ENCODE results near the gene PCDHB13.
A peak's percentile ranks its signal among the peaks of the same experiment; 100 is the strongest.
"Not testable (repeated sequence)": the region's sequence is repeated elsewhere in the genome, so short reads cannot be mapped to it uniquely, and the experiment has no call there.

Gene PCDHB13

DNA sequence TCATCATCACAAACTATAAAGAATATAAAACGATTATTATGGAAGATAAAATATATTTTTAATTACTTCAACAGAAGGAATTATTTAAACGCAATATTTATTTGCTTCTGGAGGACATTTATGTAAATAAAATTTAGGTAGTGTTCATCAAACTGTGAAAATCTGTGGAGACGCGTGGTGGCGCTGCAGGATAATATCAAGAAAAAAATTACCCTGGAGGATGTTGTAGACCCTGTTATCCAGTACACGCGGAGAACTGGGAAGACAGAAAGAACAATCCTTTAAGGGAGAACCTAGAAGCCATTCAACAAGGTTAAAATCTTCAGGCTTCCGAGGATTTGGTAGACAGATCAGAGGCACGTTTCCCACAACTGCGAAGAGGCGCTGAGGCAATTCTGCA, 5.2 kb upstream of the PCDHB13 start, which contains the start of gene PCDHB12:
Gene PCDHB12, plus strand, starts transcription at position 242 of the 400 bp plus-strand sequence. CDS start 189 bp downstream, outside the sequence.
- no peak for DNase-seq

DNA sequence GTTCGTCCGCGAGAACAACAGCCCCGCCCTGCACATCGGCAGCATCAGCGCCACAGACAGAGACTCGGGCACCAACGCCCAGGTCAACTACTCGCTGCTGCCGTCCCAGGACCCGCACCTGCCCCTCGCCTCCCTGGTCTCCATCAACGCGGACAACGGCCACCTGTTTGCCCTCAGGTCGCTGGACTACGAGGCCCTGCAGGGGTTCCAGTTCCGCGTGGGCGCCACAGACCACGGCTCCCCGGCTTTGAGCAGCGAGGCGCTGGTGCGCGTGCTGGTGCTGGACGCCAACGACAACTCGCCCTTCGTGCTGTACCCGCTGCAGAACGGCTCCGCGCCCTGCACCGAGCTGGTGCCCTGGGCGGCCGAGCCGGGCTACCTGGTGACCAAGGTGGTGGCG, 3.4 kb upstream of the PCDHB13 start:
- DNase-seq: not testable (repeated sequence)

DNA sequence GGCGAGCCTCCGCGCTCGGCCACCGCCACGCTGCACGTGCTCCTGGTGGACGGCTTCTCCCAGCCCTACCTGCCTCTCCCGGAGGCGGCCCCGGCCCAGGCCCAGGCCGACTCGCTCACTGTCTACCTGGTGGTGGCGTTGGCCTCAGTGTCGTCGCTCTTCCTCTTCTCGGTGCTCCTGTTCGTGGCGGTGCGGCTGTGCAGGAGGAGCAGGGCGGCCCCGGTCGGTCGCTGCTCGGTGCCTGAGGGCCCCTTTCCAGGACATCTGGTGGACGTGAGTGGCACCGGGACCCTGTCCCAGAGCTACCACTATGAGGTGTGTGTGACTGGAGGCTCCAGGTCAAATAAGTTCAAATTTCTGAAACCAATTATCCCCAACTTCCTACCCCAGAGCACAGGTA, 2.9 kb upstream of the PCDHB13 start:
- not testable (repeated sequence) for DNase-seq

DNA sequence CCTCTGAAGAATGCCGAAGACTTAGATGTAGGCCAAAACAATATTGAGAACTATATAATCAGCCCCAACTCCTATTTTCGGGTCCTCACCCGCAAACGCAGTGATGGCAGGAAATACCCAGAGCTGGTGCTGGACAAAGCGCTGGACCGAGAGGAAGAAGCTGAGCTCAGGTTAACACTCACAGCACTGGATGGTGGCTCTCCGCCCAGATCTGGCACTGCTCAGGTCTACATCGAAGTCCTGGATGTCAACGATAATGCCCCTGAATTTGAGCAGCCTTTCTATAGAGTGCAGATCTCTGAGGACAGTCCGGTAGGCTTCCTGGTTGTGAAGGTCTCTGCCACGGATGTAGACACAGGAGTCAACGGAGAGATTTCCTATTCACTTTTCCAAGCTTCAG, 864 bp downstream of the PCDHB13 start:
- not testable (repeated sequence) for DNase-seq

DNA sequence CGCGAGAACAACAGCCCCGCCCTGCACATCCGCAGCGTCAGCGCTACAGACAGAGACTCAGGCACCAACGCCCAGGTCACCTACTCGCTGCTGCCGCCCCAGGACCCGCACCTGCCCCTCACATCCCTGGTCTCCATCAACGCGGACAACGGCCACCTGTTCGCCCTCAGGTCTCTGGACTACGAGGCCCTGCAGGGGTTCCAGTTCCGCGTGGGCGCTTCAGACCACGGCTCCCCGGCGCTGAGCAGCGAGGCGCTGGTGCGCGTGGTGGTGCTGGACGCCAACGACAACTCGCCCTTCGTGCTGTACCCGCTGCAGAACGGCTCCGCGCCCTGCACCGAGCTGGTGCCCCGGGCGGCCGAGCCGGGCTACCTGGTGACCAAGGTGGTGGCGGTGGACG, 1.8 kb downstream of the PCDHB13 start:
- DNase-seq: not testable (repeated sequence)

DNA sequence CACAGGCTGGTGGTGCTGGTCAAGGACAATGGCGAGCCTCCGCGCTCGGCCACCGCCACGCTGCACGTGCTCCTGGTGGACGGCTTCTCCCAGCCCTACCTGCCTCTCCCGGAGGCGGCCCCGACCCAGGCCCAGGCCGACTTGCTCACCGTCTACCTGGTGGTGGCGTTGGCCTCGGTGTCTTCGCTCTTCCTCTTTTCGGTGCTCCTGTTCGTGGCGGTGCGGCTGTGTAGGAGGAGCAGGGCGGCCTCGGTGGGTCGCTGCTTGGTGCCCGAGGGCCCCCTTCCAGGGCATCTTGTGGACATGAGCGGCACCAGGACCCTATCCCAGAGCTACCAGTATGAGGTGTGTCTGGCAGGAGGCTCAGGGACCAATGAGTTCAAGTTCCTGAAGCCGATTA, 2.3 kb downstream of the PCDHB13 start:
- DNase-seq: not testable (repeated sequence)

DNA sequence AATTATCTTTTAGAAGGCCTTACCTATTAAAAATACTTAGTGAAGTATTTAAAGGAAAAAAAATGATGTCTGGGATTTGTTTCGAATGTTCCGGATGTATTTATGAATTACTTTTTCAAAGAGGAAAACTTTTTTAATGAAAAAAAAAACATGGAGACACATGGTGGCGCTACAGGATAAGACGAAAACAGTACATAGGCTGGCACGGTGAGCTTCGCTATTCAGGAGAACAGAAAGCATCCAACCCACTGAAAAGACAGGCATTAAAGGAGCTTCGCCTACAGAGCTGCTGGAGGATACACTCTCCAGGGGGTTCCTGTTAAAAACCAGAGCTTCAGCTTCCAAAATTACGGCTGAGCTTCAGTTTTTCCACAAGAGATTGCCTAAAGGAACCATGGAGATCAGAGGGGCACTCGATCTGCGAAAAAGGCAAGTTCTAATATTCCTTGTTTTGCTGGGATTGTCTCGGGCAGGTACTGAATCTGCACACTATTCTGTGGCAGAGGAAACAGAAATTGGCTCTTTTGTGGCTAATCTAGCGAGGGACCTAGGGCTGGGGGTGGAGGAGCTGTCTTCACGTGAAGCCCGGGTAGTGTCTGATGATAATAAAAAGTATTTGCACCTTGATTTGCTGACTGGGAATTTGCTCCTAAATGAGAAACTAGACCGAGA, 9.5 kb downstream of the PCDHB13 start, which contains the start of gene PCDHB14:
Gene PCDHB14, plus strand, starts transcription at position 232 of the 672 bp plus-strand sequence. Its CDS starts 163 bp downstream, at position 395.
- peak in 1 of 2 experiments; percentile 16 for DNase-seq

DNA sequence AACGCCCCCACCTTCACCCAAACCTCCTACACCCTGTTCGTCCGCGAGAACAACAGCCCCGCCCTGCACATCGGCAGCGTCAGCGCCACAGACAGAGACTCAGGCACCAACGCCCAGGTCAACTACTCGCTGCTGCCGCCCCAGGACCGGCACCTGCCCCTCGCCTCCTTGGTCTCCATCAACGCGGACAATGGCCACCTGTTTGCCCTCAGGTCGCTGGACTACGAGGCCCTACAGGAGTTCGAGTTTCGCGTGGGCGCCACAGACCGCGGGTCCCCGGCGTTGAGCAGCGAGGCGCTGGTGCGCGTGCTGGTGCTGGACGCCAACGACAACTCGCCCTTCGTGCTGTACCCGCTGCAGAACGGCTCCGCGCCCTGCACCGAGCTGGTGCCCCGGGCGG, 11.1 kb downstream of the PCDHB13 start:
- not testable (repeated sequence) for DNase-seq

DNA sequence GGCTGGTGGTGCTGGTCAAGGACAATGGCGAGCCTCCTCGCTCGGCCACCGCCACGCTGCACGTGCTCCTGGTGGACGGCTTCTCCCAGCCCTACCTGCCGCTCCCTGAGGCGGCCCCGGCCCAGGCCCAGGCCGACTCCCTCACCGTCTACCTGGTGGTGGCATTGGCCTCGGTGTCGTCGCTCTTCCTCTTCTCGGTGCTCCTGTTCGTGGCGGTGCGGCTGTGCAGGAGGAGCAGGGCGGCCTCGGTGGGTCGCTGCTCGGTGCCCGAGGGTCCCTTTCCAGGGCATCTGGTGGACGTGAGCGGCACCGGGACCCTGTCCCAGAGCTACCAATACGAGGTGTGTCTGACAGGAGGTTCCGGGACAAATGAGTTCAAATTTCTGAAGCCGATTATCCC, 11.7 kb downstream of the PCDHB13 start:
- DNase-seq: not testable (repeated sequence)

DNA sequence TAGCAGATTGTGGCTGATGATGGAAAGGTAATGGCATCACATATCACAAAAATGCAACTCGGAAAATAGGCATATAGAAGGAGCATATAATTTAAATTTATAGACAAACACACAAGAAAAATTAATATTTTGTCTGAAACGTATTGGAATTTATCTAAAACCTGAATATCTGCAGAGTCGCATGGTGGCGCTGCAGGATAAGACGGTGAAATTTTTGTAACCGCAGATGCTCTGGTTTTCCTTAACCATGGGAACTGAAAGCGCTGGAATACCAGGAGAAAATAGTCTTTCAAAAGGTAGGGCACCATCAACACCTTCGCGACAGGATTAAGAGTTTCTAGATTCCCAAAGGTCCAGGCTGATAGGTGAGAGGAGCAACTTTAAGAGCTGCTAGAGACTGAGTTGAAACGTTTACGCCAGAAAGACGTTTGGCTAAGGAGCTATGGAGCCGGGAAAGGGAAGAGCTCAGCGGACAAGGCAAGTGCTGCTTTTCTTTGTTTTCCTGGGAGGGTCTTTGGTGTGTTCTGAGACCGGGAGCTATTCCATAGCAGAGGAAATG, 20.5 kb downstream of the PCDHB13 start:
- no peak for DNase-seq

DNA sequence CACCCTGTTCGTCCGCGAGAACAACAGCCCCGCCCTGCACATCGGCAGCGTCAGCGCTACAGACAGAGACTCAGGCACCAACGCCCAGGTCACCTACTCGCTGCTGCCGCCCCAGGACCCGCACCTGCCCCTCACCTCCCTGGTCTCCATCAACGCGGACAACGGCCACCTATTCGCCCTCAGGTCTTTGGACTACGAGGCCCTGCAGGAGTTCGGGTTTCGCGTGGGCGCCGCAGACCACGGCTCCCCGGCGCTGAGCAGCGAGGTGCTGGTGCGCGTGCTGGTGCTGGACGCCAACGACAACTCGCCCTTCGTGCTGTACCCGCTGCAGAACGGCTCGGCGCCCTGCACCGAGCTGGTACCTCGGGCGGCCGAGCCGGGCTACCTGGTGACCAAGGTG, 22.2 kb downstream of the PCDHB13 start:
- not testable (repeated sequence) for DNase-seq

DNA sequence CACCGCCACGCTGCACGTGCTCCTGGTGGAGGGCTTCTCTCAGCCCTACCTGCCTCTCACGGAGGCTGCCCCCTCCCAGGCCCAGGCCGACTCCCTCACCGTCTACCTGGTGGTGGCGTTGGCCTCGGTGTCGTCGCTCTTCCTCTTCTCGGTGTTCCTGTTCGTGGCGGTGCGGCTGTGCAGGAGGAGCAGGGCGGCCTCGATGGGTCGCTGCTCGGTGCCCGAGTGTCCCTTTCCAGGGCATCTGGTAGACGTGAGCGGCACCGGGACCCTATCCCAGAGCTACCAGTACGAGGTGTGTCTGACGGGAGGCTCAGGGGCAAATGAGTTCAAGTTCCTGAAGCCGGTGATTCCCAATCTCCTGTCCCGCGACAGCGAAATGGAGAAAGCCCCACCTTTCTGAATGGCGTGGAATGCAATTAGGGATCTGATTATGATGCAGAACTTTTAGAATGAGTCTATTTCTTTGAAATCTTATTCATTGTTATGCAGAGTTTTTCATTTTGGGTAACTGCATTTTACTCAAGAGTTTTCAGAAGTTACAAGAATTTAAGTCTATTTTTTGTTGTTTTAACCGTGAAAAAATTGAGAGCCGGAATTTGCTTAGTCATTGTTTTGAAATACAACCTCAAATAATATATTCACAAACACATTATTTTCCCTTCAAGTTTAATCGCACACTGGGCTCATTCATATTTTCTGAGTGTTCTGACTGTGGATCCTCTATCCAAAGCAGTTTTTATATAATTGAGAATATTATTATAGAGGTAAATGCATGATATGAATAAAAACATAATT, 23.0 kb downstream of the PCDHB13 start:
- DNase-seq: no peak

DNA sequence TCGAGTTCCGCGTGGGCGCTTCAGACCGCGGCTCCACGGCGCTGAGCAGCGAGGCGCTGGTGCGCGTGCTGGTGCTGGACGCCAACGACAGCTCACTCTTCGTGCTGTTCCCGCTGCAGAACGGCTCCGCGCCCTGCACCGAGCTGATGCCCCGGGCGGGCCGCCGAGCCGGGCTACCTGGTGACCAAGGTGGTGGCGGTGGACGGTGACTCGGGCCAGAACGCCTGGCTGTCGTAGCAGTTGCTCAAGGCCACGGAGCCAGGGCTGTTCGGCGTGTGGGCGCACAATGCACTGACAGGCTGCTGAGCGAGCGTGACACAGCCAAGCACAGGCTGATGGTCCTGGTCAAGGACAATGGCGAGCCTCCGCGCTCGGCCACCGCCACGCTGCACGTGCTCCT, 27.8 kb downstream of the PCDHB13 start:
- no peak for DNase-seq

DNA sequence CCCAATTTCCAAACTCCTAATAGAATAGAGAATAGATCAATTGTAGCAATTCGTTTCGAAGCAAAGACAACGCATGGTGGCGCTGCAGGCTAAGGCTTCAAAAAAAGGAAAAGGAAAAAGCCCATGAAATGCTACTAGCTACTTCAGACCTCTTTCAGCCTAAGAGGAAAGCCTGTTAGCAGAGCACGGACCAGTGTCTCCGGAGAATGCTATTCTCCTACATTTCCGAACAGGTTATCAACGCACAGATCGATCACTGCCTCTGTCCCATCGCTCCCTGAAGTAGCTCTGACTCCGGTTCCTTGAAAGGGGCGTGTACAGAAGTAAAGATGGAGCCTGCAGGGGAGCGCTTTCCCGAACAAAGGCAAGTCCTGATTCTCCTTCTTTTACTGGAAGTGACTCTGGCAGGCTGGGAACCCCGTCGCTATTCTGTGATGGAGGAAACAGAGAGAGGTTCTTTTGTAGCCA, 31.6 kb downstream of the PCDHB13 start, which contains the start of gene PCDHB15:
Gene PCDHB15, plus strand, starts transcription at position 146 of the 468 bp plus-strand sequence. Its CDS starts 184 bp downstream, at position 330.
- no peak for DNase-seq

DNA sequence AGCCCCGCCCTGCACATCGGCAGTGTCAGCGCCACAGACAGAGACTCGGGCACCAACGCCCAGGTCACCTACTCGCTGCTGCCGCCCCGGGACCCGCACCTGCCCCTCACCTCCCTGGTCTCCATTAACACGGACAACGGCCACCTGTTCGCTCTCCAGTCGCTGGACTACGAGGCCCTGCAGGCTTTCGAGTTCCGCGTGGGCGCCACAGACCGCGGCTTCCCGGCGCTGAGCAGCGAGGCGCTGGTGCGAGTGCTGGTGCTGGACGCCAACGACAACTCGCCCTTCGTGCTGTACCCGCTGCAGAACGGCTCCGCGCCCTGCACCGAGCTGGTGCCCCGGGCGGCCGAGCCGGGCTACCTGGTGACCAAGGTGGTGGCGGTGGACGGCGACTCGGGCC, 33.3 kb downstream of the PCDHB13 start:
- not testable (repeated sequence) for DNase-seq

DNA sequence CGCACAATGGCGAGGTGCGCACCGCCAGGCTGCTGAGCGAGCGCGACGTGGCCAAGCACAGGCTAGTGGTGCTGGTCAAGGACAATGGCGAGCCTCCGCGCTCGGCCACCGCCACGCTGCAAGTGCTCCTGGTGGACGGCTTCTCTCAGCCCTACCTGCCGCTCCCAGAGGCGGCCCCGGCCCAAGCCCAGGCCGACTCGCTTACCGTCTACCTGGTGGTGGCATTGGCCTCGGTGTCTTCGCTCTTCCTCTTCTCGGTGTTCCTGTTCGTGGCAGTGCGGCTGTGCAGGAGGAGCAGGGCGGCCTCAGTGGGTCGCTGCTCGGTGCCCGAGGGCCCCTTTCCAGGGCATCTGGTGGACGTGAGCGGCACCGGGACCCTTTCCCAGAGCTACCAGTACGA, 33.7 kb downstream of the PCDHB13 start:
- not testable (repeated sequence) for DNase-seq

DNA sequence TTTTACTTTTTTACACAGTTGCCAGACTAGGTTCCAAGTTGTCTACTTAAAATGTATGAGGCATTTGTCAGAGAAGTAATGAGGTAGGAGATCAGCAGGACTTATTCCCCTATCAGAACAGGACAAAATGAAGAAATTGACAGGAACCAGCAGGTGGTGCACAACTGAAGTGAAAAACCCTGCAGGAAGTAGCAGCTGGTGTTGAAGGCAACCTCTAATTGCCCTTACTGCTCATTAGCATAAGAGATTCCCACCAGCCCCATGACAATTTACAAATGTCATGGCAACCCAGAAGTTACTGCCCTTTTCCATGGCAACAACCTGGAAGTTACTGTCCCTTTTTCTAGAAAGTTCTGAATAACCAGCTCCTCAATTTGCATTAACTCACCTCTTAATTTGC, 36.9 kb downstream of the PCDHB13 start:
- DNase-seq: no peak

DNA sequence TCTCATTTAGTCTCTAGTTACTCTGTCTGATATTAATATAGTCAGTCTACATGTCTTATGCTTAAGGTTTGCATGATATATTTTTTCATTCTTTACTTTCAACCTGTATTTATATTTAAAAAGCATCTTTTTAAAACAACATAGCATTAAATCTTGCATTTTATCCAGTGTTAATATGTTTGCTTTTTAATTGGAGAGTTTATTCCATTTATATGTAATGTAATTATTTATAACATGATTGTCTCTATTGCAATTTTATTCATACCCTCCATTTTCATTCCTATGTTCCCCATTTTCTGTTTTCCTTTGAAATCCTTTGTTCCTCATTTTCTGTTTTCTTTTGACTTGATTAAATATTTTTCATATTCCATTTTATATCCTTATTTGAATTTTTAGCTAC, 44.7 kb downstream of the PCDHB13 start:
- DNase-seq: no peak

DNA sequence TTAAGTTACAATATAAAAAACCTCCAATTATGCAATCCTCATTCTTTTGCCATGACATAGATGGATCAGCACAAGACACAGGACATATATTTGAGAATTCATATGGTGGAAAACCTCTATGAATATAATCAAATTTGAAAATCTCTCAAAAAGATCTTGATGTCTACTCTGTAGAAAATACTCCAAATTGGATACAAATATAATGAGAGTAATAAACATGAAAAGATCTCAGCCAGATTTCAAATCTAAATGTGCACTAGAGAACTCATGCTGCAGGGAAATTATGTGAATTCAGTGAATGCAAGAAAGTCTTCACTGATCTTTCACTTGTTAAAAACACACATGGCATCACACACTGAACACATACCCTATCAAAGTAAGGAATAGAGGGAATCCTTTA, 45.2 kb downstream of the PCDHB13 start:
- no peak for DNase-seq

DNA sequence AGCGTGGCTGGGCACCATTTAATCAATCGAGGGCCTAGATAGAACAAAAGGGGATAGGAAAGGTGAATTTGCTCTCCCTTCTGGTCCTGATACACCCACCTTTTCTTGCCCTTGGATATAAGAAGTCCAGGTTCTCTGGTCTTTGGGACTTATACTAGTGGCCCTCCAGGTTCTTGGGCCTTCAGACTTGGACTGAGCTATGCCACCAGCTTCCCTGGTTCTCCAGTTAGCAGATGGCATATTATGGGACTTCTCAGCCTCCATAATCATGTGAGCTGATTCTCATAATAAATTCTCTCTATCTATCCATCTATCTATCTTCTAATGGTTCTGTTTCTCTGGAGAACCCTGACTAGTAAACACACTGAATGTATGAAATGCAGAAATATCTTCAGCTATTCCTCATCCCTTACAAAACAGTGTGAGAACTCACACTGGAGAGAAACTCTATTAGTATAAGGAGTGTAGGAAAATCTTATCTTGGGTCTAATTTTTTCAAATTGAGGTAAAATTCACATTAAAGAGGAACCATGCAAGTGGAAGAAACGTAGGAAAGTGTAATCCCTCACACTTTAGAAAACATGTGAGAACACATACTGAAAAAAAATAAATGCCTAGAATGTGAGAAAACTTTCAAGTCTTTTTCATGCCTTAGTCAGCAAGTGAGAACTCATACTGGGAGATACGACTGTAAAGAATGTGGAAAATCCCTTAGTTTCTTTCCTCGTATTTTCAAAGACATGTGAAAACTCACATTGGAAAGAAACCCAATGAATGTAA, 46.9 kb downstream of the PCDHB13 start:
- DNase-seq: no peak

DNA sequence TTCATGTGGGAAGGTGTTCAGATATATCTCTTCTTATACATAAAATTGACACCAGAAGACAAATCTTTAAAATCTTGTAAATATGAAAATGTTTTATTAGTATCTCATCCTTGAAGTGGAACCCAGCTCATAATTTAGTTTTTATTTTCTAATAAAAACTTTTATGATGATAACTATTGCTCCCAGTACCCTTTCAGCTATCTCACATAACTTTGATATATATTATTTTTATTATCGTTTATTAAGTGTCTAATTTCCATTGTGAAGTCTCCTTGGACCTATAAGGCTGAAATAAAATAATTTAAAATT, 47.5 kb downstream of the PCDHB13 start:
- DNase-seq: no peak

Measured in NCI-H1930 (cell line).